OCI-LY1 (cell line): Measurements from ENCODE around the gene ACER3.

Experiments used
- EZH2 ChIP-seq: fragments of 200-600 bp; sonication (generic), shearing (Covaris generic); IDR thresholded peaks from 2 replicates; pipeline ENCODE4 v1.8.0; 2017; ENCODE audit warnings: borderline replicate concordance, mixed run types, mild to moderate bottlenecking, antibody characterized with exemption, low read length, moderate library complexity, mixed read lengths
- TF ChIP-seq, protein P1 (sequence below): fragments of 200-600 bp; sonication (generic), shearing (Covaris generic); IDR thresholded peaks from 2 replicates; pipeline ENCODE4 v1.5.1; 2017; ENCODE audit warnings: mild to moderate bottlenecking, antibody characterized with exemption, low read length, moderate library complexity, mixed read lengths

DNA sequence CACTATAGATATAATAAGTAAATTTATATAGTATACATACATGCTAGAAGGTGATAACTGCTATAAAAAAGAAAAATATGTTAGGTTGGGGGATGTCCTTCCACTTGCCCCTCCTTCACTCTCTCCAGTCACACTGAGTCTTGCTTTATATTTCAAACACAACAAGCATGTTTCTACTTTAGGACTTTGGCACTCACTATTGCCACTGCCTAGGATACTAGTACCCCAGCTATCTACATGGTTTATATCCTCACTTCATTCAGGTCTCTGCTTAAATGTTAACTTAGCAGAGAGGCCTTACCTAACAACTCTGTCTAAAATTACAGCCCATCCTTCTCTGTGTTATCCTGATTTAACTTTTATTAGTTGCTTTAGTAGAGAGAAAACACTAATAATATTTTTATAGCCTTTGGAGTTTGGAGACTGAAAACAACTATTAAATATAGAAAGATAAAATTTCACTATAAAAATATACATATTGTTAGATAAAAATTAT is 134.4 kb downstream of the ACER3 start:
- TF ChIP-seq, protein P1, sequence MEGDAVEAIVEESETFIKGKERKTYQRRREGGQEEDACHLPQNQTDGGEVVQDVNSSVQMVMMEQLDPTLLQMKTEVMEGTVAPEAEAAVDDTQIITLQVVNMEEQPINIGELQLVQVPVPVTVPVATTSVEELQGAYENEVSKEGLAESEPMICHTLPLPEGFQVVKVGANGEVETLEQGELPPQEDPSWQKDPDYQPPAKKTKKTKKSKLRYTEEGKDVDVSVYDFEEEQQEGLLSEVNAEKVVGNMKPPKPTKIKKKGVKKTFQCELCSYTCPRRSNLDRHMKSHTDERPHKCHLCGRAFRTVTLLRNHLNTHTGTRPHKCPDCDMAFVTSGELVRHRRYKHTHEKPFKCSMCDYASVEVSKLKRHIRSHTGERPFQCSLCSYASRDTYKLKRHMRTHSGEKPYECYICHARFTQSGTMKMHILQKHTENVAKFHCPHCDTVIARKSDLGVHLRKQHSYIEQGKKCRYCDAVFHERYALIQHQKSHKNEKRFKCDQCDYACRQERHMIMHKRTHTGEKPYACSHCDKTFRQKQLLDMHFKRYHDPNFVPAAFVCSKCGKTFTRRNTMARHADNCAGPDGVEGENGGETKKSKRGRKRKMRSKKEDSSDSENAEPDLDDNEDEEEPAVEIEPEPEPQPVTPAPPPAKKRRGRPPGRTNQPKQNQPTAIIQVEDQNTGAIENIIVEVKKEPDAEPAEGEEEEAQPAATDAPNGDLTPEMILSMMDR: no peak
- TF ChIP-seq EZH2: no peak
